Pulmonary artery endothelial cell (primary cell): ENCODE results near the gene LIPJ. TPM values are rescaled to one million over a fixed set of nuclear protein-coding genes. Genes with fewer than 3 reads are reported as not detected.

ENCODE experiments used
- DNase-seq: peaks from one replicate; pipeline ENCODE4 v3.0.0-alpha.2; 2011; ENCODE audit warnings: low read depth, low spot score
- total RNA-seq: library from RNA; depleted of rRNA; stranded (reverse); fragments of >200 nt; gene quantifications from 2 replicates; pipeline ENCODE4 v1.2.3, GENCODE V29; 2014

The LIPJ gene, protein sequence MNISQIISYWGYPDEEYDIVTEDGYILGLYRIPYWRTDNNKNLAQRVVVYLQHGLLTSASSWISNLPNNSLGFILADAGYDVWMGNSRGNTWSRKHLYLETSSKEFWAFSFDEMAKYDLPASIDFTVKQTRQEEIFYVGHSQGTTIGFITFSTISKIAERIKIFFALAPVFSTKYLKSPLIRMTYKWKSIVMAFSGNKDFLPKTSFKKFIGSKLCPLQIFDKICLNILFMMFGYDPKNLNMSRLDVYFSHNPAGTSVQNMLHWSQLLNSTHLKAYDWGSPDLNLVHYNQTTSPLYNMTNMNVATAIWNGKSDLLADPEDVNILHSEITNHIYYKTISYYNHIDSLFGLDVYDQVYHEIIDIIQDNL
- total RNA-seq: 0.21 TPM in 1 of 2 replicates, not detected in the other

DNA sequence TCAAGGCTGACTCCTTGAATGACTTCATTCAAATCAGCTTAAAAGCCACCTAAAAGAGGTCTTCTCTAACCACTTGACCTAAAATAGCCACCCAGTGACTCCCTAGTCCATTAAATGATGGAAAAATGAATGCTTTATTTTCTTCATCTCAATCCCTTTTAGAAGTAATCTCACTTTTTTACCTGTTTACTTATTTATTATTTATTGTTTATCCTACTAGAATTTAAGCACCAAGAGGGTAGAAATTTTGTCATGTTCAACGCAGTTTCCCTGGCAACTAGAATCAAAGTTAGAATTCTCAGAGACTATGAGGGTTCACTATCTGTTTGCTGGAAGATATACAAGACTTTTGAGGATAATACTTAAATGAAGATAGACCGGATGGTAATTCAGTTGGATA lies at the start of gene LIPJ:
TSS of gene LIPJ (plus strand) at position 301 of the 400 bp plus-strand sequence. CDS start 3,926 bp downstream, outside the sequence.
- DNase-seq: no peak

DNA sequence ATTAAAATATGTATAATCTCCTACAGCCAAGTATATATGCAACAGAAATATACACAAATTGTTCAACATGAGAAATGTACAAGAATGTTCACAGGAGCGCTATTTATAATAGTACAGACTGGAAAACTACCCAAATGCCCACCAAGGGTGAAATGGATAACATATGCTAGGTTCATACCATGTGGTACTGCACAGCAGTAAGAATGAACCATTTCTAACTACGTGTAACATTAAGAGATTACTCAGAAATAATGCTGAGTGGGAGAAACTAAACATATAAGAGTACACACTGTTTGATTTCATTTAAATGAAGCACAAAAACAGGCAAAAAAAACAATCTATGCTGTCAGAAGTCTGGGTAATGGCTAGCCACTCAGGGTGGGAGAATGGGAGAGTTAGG lies 49.2 kb upstream of the LIPJ start:
- DNase-seq: no peak

DNA sequence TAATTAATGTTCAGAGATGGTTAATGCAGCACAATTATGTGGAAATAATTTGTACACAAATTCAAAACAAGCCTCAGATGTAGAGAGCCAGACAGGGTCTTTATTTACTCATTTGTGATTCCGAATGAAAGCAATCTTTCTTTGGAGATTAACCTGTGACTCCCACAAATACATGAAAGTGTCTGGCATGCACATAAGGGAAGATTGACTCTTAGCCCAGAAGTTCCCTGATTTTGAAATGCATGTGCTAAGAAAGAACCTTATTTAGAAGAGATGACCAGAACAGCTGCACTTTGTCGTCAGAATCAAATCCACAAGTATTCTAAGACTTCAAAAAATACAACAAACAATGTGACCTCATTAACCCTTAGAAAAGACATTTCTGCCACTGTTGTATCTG lies 48.5 kb upstream of the LIPJ start:
- no peak for DNase-seq

DNA sequence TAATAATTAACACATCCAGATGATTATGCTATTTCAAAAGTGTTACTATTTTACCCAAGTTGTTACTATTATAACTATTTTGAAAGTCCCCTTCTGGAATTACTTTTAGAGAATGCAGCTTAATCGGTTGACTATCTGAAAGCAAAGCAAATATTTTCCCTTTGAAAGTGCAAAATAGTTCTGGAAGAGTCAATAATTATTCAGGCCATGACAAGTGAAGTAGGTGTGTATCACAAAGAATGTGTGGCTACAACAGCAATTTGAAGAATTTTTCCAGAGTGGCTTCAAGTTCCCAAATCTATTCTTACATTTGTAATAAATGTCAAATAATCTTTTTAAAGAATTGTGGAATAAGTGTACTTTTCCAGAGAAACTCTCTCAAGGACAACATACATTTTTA lies 46.2 kb upstream of the LIPJ start:
- DNase-seq: no peak

DNA sequence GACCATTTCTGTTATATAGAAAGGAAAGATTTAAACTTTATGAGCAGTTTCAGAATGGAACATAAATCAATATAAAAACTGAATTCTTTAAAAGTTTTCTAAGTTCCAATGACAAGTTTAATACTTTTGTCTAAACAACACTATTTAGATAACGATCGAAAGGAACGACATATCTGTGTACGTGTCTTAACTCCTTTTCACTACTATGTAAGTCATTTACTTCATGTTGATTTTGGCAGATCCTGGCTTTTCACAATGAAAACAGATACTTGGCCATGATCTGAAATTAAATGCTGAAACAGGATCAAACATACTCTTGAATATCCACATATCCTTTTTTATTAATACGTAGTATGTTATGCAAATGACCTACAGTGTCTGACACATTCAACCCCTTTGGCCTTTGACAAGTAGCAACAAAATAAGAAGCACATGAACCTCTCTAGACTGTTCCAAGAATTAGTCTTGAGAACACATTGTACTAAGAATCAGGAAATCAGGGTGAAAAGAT lies 45.4 kb upstream of the LIPJ start:
- peak; percentile 48 for DNase-seq

DNA sequence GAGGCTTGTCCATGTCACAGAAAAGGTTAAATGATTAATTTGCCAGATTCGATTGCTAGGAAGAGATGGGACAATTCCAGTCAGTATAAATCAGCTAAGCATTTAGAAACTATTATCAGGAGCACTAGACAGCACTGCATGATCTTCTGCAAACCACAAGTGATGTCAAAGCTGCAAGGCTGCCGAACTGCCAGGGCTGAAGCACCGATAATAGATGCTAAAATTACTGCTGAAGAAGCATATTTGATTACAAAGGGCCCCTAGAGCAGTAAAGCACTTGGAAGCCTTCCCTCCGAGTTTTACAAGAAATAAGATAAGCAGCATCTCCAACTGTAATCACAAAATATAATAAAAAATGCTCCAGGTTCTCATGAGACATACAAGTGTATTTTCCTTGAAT lies 44.0 kb upstream of the LIPJ start:
- DNase-seq: no peak

DNA sequence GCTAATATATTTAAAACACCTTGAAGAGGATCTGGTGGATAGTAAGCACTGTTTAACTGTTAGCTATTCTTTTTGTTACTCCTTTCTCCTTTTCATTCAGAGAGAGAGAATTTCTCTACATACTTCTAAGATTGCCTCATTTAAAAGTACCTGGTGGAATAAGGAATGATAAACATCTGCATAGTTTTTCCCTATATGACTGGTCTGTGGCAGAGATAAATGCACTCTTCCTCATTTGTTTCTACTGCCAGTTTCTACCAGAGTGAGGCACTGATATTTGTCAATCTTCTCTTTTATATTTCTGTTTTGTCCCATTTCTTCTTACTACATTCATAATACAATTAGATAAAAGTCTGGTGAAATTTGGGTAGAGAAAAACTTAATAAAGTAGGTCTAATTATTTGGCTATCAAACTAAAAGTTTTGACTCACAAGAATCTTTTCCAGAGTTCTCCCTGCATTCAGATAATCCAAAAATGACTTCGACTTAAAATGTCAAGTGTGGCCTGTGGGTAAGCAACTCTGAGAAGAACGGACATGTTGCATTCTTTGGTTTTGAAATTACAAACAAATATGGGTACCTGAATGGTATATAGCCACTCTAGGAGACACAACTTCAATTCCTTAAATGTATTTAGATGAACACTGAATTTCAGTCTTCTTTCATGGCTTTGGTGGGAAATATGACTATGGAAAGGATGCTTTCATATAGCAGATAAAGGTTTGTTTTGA lies 42.3 kb upstream of the LIPJ start:
- DNase-seq: no peak

DNA sequence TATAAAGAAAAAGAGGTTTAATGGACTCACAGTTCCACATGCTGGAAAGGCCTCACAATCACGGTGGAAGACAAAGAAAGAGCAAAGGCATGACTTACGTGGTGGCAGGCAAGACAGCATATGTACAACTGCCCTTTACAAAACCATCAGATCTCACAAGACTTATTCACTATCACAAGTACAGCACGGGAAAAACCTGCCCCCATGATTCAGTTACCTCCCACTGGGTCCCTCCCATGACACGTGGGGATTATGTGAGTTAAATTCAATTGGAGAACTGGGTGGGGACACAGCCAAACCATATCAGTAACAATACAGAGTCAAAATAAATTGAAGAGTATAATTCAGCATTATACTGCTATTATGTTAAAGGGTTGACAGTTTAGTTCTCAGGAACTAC lies 41.2 kb upstream of the LIPJ start:
- no peak for DNase-seq

DNA sequence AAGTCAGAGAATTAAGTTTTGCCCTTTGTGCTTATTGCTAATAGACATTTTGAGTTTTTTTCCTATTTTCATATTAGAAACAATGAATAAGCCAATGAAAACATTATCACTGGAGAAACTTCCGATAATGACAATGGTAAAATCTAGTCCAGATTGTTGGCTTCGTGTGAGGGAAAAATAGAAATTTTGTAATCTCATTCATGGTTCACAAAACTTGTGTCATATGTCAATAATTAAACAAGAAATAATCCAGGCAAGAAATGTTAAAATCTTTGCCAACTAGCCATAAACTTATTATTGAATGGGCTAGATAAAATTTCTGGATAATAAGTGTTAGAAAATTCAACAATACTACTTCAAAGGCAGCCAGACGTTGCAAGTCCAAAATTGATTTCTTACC lies 40.1 kb upstream of the LIPJ start:
- DNase-seq: no peak

DNA sequence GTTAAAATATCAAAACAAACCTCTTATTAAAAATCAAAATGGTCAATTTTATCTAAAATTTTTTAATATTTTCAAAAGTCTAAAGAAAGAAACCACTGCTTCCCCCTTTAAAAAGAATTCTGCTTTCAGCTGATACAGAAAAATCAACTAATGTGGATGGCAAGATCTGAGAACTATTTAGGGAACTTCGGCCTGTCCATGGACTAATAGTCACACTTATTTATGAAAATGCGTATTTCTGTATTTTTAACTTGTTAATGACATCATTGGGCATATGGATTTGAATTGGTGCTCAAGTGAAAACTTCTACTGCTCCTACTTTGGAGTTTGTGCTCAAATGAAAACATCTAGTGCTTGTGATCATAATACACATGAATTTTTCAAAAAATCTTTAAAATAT lies 35.3 kb upstream of the LIPJ start:
- no peak for DNase-seq

DNA sequence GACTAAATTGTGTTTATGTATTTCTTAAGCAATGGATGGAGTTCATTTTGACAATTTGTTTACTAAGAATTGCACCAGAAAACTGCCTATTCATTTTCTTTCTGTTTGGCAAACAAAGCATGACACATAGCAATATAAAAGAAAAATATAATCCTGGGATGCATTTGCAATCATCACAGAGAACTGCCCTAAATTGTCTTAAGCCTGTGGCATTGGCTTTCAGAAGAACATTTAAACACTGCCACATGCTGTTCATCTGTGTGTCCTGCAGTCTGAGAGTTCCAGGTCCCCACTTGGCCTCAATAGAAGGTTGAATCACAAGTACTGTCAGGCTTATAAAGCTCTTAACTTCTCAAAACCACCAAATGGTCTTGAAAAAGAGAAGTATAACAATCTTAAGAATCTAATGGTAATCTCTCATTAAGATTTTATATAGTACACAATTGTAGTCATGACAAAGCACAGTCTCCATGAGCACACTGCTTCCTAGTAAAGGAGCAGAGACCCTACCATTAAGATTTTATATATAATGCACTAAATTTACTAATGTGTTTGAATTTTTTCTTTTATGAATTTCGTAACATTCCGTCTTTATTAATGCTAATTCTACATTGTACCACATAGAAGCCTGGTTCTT lies 33.3 kb upstream of the LIPJ start:
- DNase-seq: peak; percentile 20

DNA sequence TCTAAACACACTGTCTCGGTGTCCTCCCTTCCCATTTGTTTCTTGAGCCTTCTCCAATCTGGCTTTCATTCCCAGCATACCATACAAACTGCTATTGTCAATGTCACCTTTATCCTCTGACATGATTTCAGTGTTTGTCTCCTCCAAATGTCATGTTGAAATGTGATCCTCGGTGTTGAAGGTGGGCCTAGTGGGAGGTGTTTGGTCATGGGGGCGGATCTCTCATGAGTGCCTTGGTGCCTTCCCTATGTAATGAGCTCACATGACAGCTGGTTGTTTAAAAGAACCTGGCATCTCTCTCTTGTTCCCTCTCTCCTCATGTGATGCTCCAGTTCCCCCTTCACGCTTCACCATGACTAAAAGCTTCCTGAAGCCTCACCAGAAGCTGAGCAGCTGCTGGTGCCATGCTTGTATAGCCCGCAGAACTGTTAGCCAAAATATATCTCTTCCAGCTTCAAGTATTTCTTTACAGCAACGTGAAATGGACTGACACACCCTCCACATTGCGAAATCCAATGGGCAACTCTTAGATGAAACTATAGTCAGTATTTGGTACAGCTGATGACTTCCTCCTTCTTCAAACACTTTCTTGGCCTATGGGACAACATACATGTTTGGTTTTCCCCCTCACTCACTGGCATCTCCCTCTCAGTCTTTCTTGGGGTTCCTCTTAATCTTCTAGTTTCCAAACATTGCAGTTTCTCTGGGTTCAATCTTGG lies 31.2 kb upstream of the LIPJ start:
- DNase-seq: no peak

DNA sequence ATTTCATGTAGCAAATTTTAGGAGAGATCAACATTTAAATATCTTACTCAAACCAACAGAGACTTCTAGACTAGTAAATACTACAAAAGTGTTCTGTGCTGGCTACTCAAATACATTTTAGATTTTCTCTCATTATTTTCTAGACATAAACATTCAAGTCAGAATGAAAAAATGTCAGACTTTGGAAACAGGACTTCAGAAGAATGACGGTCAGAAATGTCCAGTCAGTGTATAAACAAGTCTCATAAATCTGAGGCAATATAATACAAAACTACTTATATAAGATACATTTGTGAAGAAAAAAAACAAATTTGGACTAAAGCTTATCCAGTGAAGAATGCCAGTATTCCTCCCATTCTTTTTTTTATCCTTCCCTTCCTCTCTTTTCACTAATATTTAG lies 29.3 kb upstream of the LIPJ start:
- no peak for DNase-seq

DNA sequence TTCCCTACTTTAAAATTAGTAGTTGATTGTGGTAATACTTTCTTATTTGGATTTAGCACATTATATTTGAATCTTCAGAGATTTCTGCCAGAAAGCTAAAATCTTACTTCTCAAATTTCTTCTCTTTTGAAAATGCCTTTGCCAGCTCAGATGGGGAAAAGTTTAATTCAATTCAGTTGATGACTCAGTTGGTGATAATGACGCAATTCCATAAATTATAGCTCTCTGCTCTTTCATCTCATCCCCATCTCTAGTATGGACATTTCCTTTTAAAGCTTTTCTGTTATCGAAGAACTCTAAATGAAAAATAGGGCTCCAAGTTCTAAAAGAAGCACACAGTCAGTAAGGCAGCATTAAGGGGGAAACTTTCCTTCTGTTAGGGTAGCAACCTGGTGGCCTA lies 28.9 kb upstream of the LIPJ start:
- DNase-seq: no peak

DNA sequence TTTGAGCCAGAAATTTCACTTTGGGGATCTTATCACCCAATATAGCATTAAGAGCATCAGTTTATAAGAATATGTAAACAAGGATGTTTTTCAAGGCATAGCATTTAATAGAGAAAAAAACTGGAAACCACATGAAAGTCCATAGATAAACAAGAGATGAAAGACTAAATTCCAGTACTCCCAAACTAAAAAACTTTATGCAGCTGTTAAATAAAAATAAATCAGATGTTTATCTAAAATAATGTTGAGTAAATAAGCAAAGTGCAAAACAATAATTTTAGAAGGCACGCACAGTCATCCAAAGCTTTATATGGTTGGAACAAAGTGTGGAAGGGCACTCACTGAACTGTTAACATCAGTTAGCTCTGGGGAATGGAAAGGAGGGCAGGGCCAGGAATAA lies 24.4 kb upstream of the LIPJ start:
- no peak for DNase-seq

DNA sequence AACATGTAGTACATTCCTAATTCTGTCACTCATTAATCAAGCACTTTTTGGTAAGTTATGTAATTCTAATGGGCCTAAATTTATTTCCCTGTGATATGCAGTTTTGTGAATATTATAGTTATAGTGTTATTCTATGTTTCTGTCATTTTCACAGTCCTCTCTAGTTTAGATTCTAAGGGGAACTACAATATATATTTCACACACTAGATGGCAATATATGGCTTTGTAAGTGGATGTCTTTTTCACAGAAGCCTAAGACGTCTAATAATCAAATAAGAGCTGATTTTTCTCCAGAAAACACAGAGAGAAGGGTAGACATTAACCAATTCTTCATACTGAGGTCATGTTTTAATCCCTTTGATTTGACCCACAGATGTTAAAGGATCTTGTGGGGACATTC lies 21.5 kb upstream of the LIPJ start:
- DNase-seq: no peak

DNA sequence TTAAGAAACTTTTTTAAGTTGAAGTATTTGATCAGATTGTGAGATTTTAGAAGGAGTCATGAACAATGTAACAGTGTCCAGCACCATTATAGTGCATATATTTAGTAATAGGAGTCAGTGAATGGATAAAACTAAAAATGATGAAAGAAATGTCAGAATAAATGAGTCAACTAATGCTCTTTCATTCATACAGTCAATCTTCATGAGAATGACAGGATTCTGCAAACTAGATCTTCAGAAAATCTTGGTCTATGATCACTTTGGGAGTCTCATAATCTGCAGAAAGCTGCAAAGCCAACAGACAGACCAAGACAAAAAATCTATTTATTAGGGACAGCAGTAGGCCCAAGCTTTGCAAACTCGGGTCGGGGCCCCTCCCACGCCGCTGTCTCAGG lies 4.2 kb upstream of the LIPJ start:
- no peak for DNase-seq

DNA sequence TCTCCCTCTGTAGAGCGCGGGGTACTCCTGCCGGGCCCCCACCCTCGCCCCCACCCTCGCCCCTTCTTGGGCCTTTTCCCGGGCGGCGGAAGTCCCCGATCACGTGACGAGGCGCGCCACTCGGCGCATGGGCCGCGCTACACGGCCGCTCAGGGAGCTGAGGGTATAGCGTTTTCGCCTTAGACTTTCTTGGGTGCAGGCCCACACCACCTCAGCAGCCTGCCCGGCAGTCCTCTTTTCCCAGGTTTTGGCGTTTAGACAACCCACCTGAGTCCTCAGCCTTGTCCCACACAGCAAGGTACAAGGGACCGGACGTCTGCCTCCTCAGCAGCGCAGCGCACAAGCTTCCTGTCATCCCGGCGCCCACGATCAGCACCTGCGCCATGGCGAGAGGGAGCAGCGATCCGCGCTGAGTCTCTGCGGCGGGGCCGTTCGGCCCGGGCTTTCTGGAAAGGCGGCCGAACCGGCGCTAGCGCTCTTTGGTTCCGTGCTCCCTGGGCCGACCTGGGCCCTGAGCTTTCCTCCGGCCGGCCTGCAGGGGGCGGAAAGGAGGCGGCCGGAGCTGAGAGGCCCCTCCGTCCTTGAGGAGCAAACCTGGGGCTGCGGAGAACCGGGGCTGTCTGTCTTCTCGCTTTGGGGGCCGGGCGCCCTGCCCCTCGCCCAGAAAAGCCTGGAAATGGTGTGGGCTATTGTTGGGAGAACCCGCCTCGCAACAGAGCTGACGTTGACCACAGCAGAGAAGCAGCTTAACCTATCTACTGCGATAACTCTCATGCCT lies 3.6 kb upstream of the LIPJ start, which contains the start of gene RNLS:
TSS of gene RNLS (minus strand) at position 513 of the 778 bp plus-strand sequence.
- DNase-seq: no peak

DNA sequence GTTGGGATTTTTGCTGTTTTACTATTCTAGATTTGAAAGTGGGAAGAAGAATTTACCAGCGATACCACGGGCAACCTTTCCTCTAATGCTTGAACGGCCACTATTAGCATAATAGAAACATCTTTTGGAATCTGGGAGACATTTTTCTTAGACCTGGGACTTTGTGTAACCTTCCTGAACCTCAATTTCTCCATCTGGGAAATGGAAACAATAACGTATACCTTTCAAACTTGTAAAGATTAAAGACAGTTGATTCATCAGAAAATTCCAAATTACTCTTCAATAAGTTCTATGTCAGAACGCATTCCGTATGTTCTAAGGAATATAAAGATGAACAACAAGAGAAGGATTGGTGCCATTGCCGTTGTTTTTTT lies 3.0 kb upstream of the LIPJ start:
- no peak for DNase-seq

DNA sequence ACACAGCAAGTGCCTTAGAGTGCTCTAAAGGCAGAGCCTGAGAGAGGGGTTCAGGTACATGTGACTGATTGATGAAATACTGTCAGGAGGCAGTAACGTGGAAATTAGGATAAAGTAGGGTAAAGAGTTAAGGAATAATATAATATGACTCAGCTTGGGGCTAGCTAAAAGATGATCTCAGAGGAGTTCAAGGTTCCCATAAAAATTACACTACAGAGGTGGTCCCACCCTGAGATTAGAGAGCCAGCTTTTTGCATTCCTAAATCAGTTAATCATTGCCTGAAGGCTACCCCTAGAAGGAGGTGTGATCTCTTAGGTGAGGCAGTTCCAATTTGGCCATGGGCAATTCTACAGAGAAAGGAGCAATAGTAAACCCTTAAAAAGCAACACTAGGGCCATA lies 5.8 kb downstream of the LIPJ start:
- no peak for DNase-seq

DNA sequence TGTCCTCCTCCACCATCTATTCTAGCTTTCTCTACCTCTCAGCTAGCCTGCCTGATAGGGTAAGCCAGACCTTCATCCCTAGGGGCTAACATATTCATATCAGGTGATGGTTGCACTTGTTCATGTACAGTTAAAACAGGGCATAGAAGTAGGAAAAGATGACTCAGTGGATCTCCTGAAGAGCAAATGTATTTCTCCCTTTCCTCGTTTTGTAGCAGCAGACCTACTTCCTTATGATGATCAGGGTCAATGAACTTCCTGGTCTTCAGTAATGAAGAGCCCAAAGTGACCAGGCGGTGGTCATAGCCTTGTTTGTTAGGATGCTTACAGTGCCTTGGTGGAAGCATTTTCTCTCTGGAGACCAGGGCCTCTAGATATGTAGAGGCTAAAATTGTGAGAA lies 6.3 kb downstream of the LIPJ start:
- no peak for DNase-seq
